Measurements from ENCODE around the gene ZNF467.

ZNF467 gene

GRCh38 chr7:149785983-149786382, 12.6 kb upstream of the ZNF467 start:
- DNase-seq = no peak
- H3K27ac ChIP-seq (ENCODE audit: low read length, poor library complexity, severe bottlenecking) = no peak overlapping the region
- H2AFZ ChIP-seq (ENCODE audit: low read depth, low read length) = no peak overlapping the region
- no peaks in the 10 kb centered on the region for H3K9me3 ChIP-seq (ENCODE audit: control insufficient read depth, low read length)
- no peaks in the 10 kb centered on the region for H3K36me3 ChIP-seq (ENCODE audit: control insufficient read depth in 1 of 2, insufficient read depth in 2 of 2, low read depth in 1 of 2, low read length in 2 of 2)
- no peak overlapping the region for H2BK15ac ChIP-seq (ENCODE audit: low read depth, poor library complexity, severe bottlenecking)
- H2BK120ac ChIP-seq (ENCODE audit: low read depth, low read length) = no peak overlapping the region
- WGBS = 84% methylated on average over 9 of the region's 9 CpGs
- peaks cover 46 to 60% of the 10 kb centered on the region in 2 experiments for H3K27me3 ChIP-seq (ENCODE audit: control insufficient read depth in 1 of 2, insufficient read depth in 1 of 2, low read length in 2 of 2)
- no peak overlapping the region for H3K23ac ChIP-seq (ENCODE audit: low read length in 2 of 2)
- H2BK12ac ChIP-seq (ENCODE audit: low read length in 2 of 2) = no peak overlapping the region
- H3K14ac ChIP-seq (ENCODE audit: low read length in 2 of 2) = no peak overlapping the region
- H3K4ac ChIP-seq (ENCODE audit: low read depth in 1 of 2, low read length in 2 of 2) = no peak overlapping the region
- no peak overlapping the region for H4K91ac ChIP-seq (ENCODE audit: low read length)
- no peak overlapping the region for H3K9ac ChIP-seq (ENCODE audit: low read length)
- no peak overlapping the region for H2AK5ac ChIP-seq (ENCODE audit: low read length, severe bottlenecking)
- no peak overlapping the region for H3K4me3 ChIP-seq (ENCODE audit: insufficient read depth in 1 of 2, low read depth in 1 of 2, low read length in 2 of 2)
- H3K4me2 ChIP-seq (ENCODE audit: low read length, poor library complexity, severe bottlenecking) = no peak overlapping the region
- no peaks in the 10 kb centered on the region for H3K79me1 ChIP-seq (replicated peaks; ENCODE audit: low read length, poor library complexity, severe bottlenecking)
- no peak overlapping the region for H3K18ac ChIP-seq (ENCODE audit: low read depth in 1 of 2, low read length in 2 of 2)
- no peak overlapping the region for H2BK5ac ChIP-seq (ENCODE audit: low read depth, low read length, poor library complexity, severe bottlenecking)
- H3K4me1 ChIP-seq (ENCODE audit: control insufficient read depth, insufficient read depth, low read depth, low read length) = peaks cover 4% of the 10 kb centered on the region
- H4K8ac ChIP-seq (ENCODE audit: low read length) = no peak overlapping the region

- H3K18ac ChIP-seq (ENCODE audit: low read depth in 1 of 2, low read length in 2 of 2) = no peak overlapping the region
- H3K4me1 ChIP-seq (ENCODE audit: control insufficient read depth, insufficient read depth, low read depth, low read length) = peaks cover 6% of the 10 kb centered on the region
- H2AFZ ChIP-seq (ENCODE audit: low read depth, low read length) = no peak overlapping the region
- no peak overlapping the region for H2BK15ac ChIP-seq (ENCODE audit: low read depth, poor library complexity, severe bottlenecking)
- no peak overlapping the region for H3K4ac ChIP-seq (ENCODE audit: low read depth in 1 of 2, low read length in 2 of 2)
- no peak overlapping the region for H4K8ac ChIP-seq (ENCODE audit: low read length)
- no peak overlapping the region for H3K4me2 ChIP-seq (ENCODE audit: low read length, poor library complexity, severe bottlenecking)
- WGBS = 93% methylated on average over 15 of the region's 15 CpGs
- H3K27me3 ChIP-seq (ENCODE audit: control insufficient read depth in 1 of 2, insufficient read depth in 1 of 2, low read length in 2 of 2) = peaks cover 40 to 55% of the 10 kb centered on the region in 2 experiments
- no peak overlapping the region for H2BK5ac ChIP-seq (ENCODE audit: low read depth, low read length, poor library complexity, severe bottlenecking)
- H3K27ac ChIP-seq (ENCODE audit: low read length, poor library complexity, severe bottlenecking) = no peak overlapping the region
- no peak for DNase-seq
- no peaks in the 10 kb centered on the region for H3K79me1 ChIP-seq (replicated peaks; ENCODE audit: low read length, poor library complexity, severe bottlenecking)
- H2AK5ac ChIP-seq (ENCODE audit: low read length, severe bottlenecking) = no peak overlapping the region
- H3K14ac ChIP-seq (ENCODE audit: low read length in 2 of 2) = no peak overlapping the region
- no peak overlapping the region for H3K23ac ChIP-seq (ENCODE audit: low read length in 2 of 2)
- H3K4me3 ChIP-seq (ENCODE audit: insufficient read depth in 1 of 2, low read depth in 1 of 2, low read length in 2 of 2) = no peak overlapping the region
- no peak overlapping the region for H2BK12ac ChIP-seq (ENCODE audit: low read length in 2 of 2)
- H3K36me3 ChIP-seq (ENCODE audit: control insufficient read depth in 1 of 2, insufficient read depth in 2 of 2, low read depth in 1 of 2, low read length in 2 of 2) = no peaks in the 10 kb centered on the region
- H2BK120ac ChIP-seq (ENCODE audit: low read depth, low read length) = no peak overlapping the region
- H3K9ac ChIP-seq (ENCODE audit: low read length) = no peak overlapping the region
- no peak overlapping the region for H4K91ac ChIP-seq (ENCODE audit: low read length)
- H3K9me3 ChIP-seq (ENCODE audit: control insufficient read depth, low read length) = no peaks in the 10 kb centered on the region
These were observed 12.0 kb upstream of the ZNF467 start for GRCh38 chr7:149785402-149785801.

- WGBS = 77% methylated on average over 2 of the region's 5 CpGs
- H3K18ac ChIP-seq (ENCODE audit: low read depth in 1 of 2, low read length in 2 of 2) = no peak overlapping the region
These were observed 10.8 kb upstream of the ZNF467 start for GRCh38 chr7:149784251-149784608.

GRCh38 chr7:149783386-149784250, 10.2 kb upstream of the ZNF467 start:
- Histone ChIP-seq H3K4me3 (ENCODE audit: insufficient read depth in 1 of 2, low read depth in 1 of 2, low read length in 2 of 2) (no peak overlapping the region), H2AK5ac (ENCODE audit: low read length, severe bottlenecking) (no peak overlapping the region), H3K14ac (ENCODE audit: low read length in 2 of 2) (peak overlapping the region in 1 of 2 experiments; percentile 58), H3K79me1 (replicated peaks; ENCODE audit: low read length, poor library complexity, severe bottlenecking) (no peaks in the 10 kb centered on the region), H2BK12ac (ENCODE audit: low read length in 2 of 2) (no peak overlapping the region), H2BK15ac (ENCODE audit: low read depth, poor library complexity, severe bottlenecking) (no peak overlapping the region), H3K4ac (ENCODE audit: low read depth in 1 of 2, low read length in 2 of 2) (peak overlapping the region in 1 of 2 experiments; percentile 28), H2BK5ac (ENCODE audit: low read depth, low read length, poor library complexity, severe bottlenecking) (no peak overlapping the region), H3K36me3 (ENCODE audit: control insufficient read depth in 1 of 2, insufficient read depth in 2 of 2, low read depth in 1 of 2, low read length in 2 of 2) (no peaks in the 10 kb centered on the region), H3K4me2 (ENCODE audit: low read length, poor library complexity, severe bottlenecking) (no peak overlapping the region), H3K18ac (ENCODE audit: low read depth in 1 of 2, low read length in 2 of 2) (no peak overlapping the region), H3K27me3 (ENCODE audit: control insufficient read depth in 1 of 2, insufficient read depth in 1 of 2, low read length in 2 of 2) (peaks cover 25 to 41% of the 10 kb centered on the region in 2 experiments), H3K9ac (ENCODE audit: low read length) (no peak overlapping the region), H3K9me3 (ENCODE audit: control insufficient read depth, low read length) (no peaks in the 10 kb centered on the region), H2AFZ (ENCODE audit: low read depth, low read length) (no peak overlapping the region), H4K91ac (ENCODE audit: low read length) (no peak overlapping the region), H3K23ac (ENCODE audit: low read length in 2 of 2) (no peak overlapping the region), H4K8ac (ENCODE audit: low read length) (no peak overlapping the region), H2BK120ac (ENCODE audit: low read depth, low read length) (no peak overlapping the region), H3K27ac (ENCODE audit: low read length, poor library complexity, severe bottlenecking) (no peak overlapping the region), H3K4me1 (ENCODE audit: control insufficient read depth, insufficient read depth, low read depth, low read length) (peaks cover 8% of the 10 kb centered on the region)
- 81% methylated on average over 20 of the region's 22 CpGs for WGBS
- no peak for DNase-seq

More at GRCh38 chr7:149784251-149784608, 10.8 kb upstream of the ZNF467 start:
- no peak overlapping the region for H3K14ac ChIP-seq (ENCODE audit: low read length in 2 of 2)
- peaks cover 4% of the 10 kb centered on the region for H3K4me1 ChIP-seq (ENCODE audit: control insufficient read depth, insufficient read depth, low read depth, low read length)
- no peaks in the 10 kb centered on the region for H3K36me3 ChIP-seq (ENCODE audit: control insufficient read depth in 1 of 2, insufficient read depth in 2 of 2, low read depth in 1 of 2, low read length in 2 of 2)
- DNase-seq = no peak
- peaks cover 32 to 47% of the 10 kb centered on the region in 2 experiments for H3K27me3 ChIP-seq (ENCODE audit: control insufficient read depth in 1 of 2, insufficient read depth in 1 of 2, low read length in 2 of 2)
- H3K4ac ChIP-seq (ENCODE audit: low read depth in 1 of 2, low read length in 2 of 2) = no peak overlapping the region
- no peak overlapping the region for H4K8ac ChIP-seq (ENCODE audit: low read length)
- H2BK12ac ChIP-seq (ENCODE audit: low read length in 2 of 2) = no peak overlapping the region
- H2AK5ac ChIP-seq (ENCODE audit: low read length, severe bottlenecking) = no peak overlapping the region
- H2BK15ac ChIP-seq (ENCODE audit: low read depth, poor library complexity, severe bottlenecking) = no peak overlapping the region
- no peaks in the 10 kb centered on the region for H3K9me3 ChIP-seq (ENCODE audit: control insufficient read depth, low read length)
- H2BK120ac ChIP-seq (ENCODE audit: low read depth, low read length) = no peak overlapping the region
- H3K4me2 ChIP-seq (ENCODE audit: low read length, poor library complexity, severe bottlenecking) = no peak overlapping the region
- H3K9ac ChIP-seq (ENCODE audit: low read length) = no peak overlapping the region
- no peak overlapping the region for H3K4me3 ChIP-seq (ENCODE audit: insufficient read depth in 1 of 2, low read depth in 1 of 2, low read length in 2 of 2)
- no peak overlapping the region for H4K91ac ChIP-seq (ENCODE audit: low read length)
- H3K23ac ChIP-seq (ENCODE audit: low read length in 2 of 2) = no peak overlapping the region
- no peaks in the 10 kb centered on the region for H3K79me1 ChIP-seq (replicated peaks; ENCODE audit: low read length, poor library complexity, severe bottlenecking)
- no peak overlapping the region for H2BK5ac ChIP-seq (ENCODE audit: low read depth, low read length, poor library complexity, severe bottlenecking)
- no peak overlapping the region for H2AFZ ChIP-seq (ENCODE audit: low read depth, low read length)
- no peak overlapping the region for H3K27ac ChIP-seq (ENCODE audit: low read length, poor library complexity, severe bottlenecking)
